Upper lobe of right lung (tissue), 1 donor: ENCODE measurements around the gene SEPTIN3. TPM values are rescaled to one million over a fixed set of nuclear protein-coding genes. Genes with fewer than 3 reads are reported as not detected.

Experiments
- ATAC-seq: fragments of 200-7000 bp; cut with Tn5 transposase; one replicate; pipeline ENCODE4 v1.9.1; 2020; ENCODE audit warnings: mild to moderate bottlenecking, moderate library complexity
- DNase-seq: peaks from one replicate; pipeline ENCODE4 v3.0.0-alpha.2; 2020
- H3K27ac ChIP-seq: fragments of 200-600 bp; one replicate; pipeline ENCODE4 v1.8.0; 2022
- H3K27me3 ChIP-seq: fragments of 200-600 bp; one replicate; pipeline ENCODE4 v1.8.0; 2022; ENCODE audit warnings: mild to moderate bottlenecking
- H3K36me3 ChIP-seq: fragments of 200-600 bp; one replicate; pipeline ENCODE4 v1.8.0; 2022
- H3K4me1 ChIP-seq: fragments of 200-600 bp; one replicate; pipeline ENCODE4 v1.8.0; 2022
- H3K4me3 ChIP-seq: fragments of 200-600 bp; one replicate; pipeline ENCODE4 v1.8.0; 2022; ENCODE audit warnings: mild to moderate bottlenecking
- H3K9me3 ChIP-seq: fragments of 200-600 bp; one replicate; pipeline ENCODE4 v1.8.0; 2022
- CTCF ChIP-seq: fragments of 200-600 bp; IDR thresholded peaks from one replicate; pipeline ENCODE4 v1.8.0; 2022; ENCODE audit warnings: antibody characterized with exemption
- intact Hi-C: fragments of 100-400 bp; cut with DNase I; formaldehyde crosslinking; loops from one replicate; pipeline ENCODE4 v1.11.0; 2022
- total RNA-seq: library from RNA; stranded (reverse); fragmentation: NEBNext Ultra II Directional; extraction: Animal tissue kit (Norgen Biotek cat#: 25700); gene quantifications from one replicate; pipeline ENCODE4 v1.2.1, GENCODE V29; 2021
- donor health status: DM: no; HTN: yes; CAD: no; lungs with severe emphysema.

Gene SEPTIN3
- total RNA-seq, 1 donor from 2014 or later, result 3.2 TPM

GRCh38 chr22:41979423-41980250, 10.4 kb downstream of the SEPTIN3 start:
- Histone ChIP-seq H3K27me3 (peaks cover 29% of the 10 kb centered on the region), H3K27ac (no peak overlapping the region), H3K4me1 (peaks cover 13% of the 10 kb centered on the region), H3K36me3 (no peaks in the 10 kb centered on the region), H3K9me3 (no peaks in the 10 kb centered on the region), H3K4me3 (no peak overlapping the region)
- ATAC-seq, result no peak
- no peak for DNase-seq
- intact Hi-C loops, result no loop called here
- no peak for TF ChIP-seq CTCF

- intact Hi-C loops, result no loop called here
- peaks cover 4% of the 10 kb centered on the region for H3K4me1 ChIP-seq
- DNase-seq (no peak), ATAC-seq (peak; percentile 43)
- peaks cover 2% of the 10 kb centered on the region for H3K27me3 ChIP-seq
- H3K9me3 ChIP-seq, result no peaks in the 10 kb centered on the region
- no peaks in the 10 kb centered on the region for H3K36me3 ChIP-seq
- TF ChIP-seq CTCF, result no peak
- H3K4me3 ChIP-seq, result no peak overlapping the region
- peak overlapping the region; percentile 4 for H3K27ac ChIP-seq
Measured at GRCh38 chr22:41982865-41983264, 13.6 kb downstream of the SEPTIN3 start.

GRCh38 chr22:41983513-41984405, 14.5 kb downstream of the SEPTIN3 start:
- peak; percentile 75 for ATAC-seq
- H3K4me3 ChIP-seq, result no peak overlapping the region
- H3K27ac ChIP-seq, result peak overlapping the region; percentile 4
- no peak for TF ChIP-seq CTCF
- no peaks in the 10 kb centered on the region for H3K9me3 ChIP-seq
- no peaks in the 10 kb centered on the region for H3K36me3 ChIP-seq
- H3K4me1 ChIP-seq, result peaks cover 4% of the 10 kb centered on the region
- no peaks in the 10 kb centered on the region for H3K27me3 ChIP-seq
- no peak for DNase-seq
- intact Hi-C loops, result no loop called here

- H3K36me3 ChIP-seq, result no peaks in the 10 kb centered on the region
- intact Hi-C loops, result no loop called here
- H3K4me3 ChIP-seq, result no peak overlapping the region
- ATAC-seq, result no peak
- H3K4me1 ChIP-seq, result peaks cover 4% of the 10 kb centered on the region
- no peaks in the 10 kb centered on the region for H3K27me3 ChIP-seq
- peak; percentile 28 for DNase-seq
- no peaks in the 10 kb centered on the region for H3K9me3 ChIP-seq
- no peak overlapping the region for H3K27ac ChIP-seq
- no peak for TF ChIP-seq CTCF
Measured at GRCh38 chr22:41987276-41987675, 18.0 kb downstream of the SEPTIN3 start.

GRCh38 chr22:41989246-41989645, 20.0 kb downstream of the SEPTIN3 start:
- DNase-seq (peak; percentile 38), ATAC-seq (no peak)
- Histone ChIP-seq H3K36me3 (no peaks in the 10 kb centered on the region), H3K27me3 (no peaks in the 10 kb centered on the region), H3K27ac (no peak overlapping the region), H3K9me3 (no peaks in the 10 kb centered on the region), H3K4me3 (no peak overlapping the region), H3K4me1 (no peaks in the 10 kb centered on the region)
- no peak for TF ChIP-seq CTCF
- intact Hi-C loops, result no loop called here
